HepG2 (cell line): ENCODE data around the gene FAM83G. TPM values are rescaled to one million over a fixed set of nuclear protein-coding genes. Genes with fewer than 3 reads are reported as not detected.
A peak's percentile ranks its signal among the peaks of the same experiment; 100 is the strongest.

Experiments used
- ATAC-seq: fragments of 200-7000 bp; cut with Tn5 transposase; 3 replicates; pipeline ENCODE4 v1.9.1; 2020; ENCODE audit warnings: mild to moderate bottlenecking, moderate library complexity
- BruUV-seq: library from RNA; stranded (reverse); fragments of 400-500 nt; replicated peaks from 2 replicates; lab custom pipeline; 2021; lab: Mats Ljungman, UMichigan
- CTCF ChIA-PET: fragments of 300-600 bp; formaldehyde crosslinking; extraction: SDS; loops from one replicate; lab custom pipeline; 2021; ENCODE audit warnings: low total read pairs, inconsistent platforms, low intra/inter-chr PET ratio; lab: Yijun Ruan, JAX
- POLR2A ChIA-PET: fragments of 350-600 bp; sonication (Branson Sonifier 250); formaldehyde crosslinking; loops from one replicate; lab custom pipeline; 2020; ENCODE audit warnings: antibody characterized with exemption, inconsistent platforms; lab: Yijun Ruan, JAX
- DNase-seq: peaks from one replicate; pipeline ENCODE4 v3.0.0-alpha.2; 2015; ENCODE audit warnings: low spot score
- FAIRE-seq: peaks from 3 replicates; lab custom pipeline; 2011; peaks lifted over from hg19 to GRCh38; lab: Jason Lieb, UNC
- H2AFZ ChIP-seq: one replicate; pipeline ENCODE4 v1.6.1; 2011; ENCODE audit warnings: low read length, inconsistent platforms
- H3K27ac ChIP-seq: fragments of 300-600 bp; 3 replicates; pipeline ENCODE4 v1.8.0; 2011; ENCODE audit warnings: mixed run types, mild to moderate bottlenecking, mixed read lengths, low read length, inconsistent platforms; ENCODE audit not compliant: insufficient read depth; ENCODE audit errors: extremely low read length
- H3K27me3 ChIP-seq, 2 experiments: fragments of 200-600 bp in 1 of 2; 2 replicates in 1 of 2; 3 replicates in 1 of 2; pipeline versions ENCODE4 v1.6.0 to v1.8.0; 2011; ENCODE audit warnings: low read length in 2 of 2, mild to moderate bottlenecking in 2 of 2, moderate library complexity in 2 of 2, inconsistent platforms in 1 of 2; ENCODE audit not compliant: insufficient read depth in 2 of 2, control insufficient read depth in 1 of 2
- H3K36me3 ChIP-seq, 2 experiments: fragments of 200-600 bp in 1 of 2; replicated peaks in 1 of 2; 2 replicates in 1 of 2; 3 replicates in 1 of 2; pipeline versions ENCODE4 v1.5.1 to v1.8.0; 2011; ENCODE audit warnings: low read length in 2 of 2, inconsistent platforms in 1 of 2; ENCODE audit not compliant: insufficient read depth in 2 of 2, control insufficient read depth in 1 of 2
- H3K4me1 ChIP-seq: 2 replicates; pipeline ENCODE4 v1.5.1; 2012; ENCODE audit warnings: low read length, inconsistent platforms; ENCODE audit not compliant: insufficient read depth
- H3K4me2 ChIP-seq: 2 replicates; pipeline ENCODE4 v1.6.0; 2011; ENCODE audit warnings: low read depth, low read length, inconsistent platforms
- H3K4me3 ChIP-seq, 3 experiments: fragments of 200-600 bp in 1 of 3; sonication (generic), shearing (Covaris generic) in 1 of 3; replicated peaks in 1 of 3; 2 replicates each; pipeline ENCODE4 v1.5.1; 2011 to 2016; ENCODE audit warnings: low read length in 3 of 3, inconsistent platforms in 2 of 3, low read depth in 2 of 3, mild to moderate bottlenecking in 2 of 3, control low read depth in 1 of 3, mixed read lengths in 1 of 3; ENCODE audit not compliant: insufficient read depth in 1 of 3
- H3K79me2 ChIP-seq: one replicate; pipeline ENCODE4 v1.6.1; 2011; ENCODE audit warnings: low read length, inconsistent platforms; ENCODE audit not compliant: insufficient read depth
- H3K9ac ChIP-seq: 2 replicates; pipeline ENCODE4 v1.6.0; 2011; ENCODE audit warnings: mild to moderate bottlenecking, low read depth, low read length, inconsistent platforms; ENCODE audit not compliant: insufficient read depth
- H3K9me3 ChIP-seq: 2 replicates; pipeline ENCODE4 v1.5.1; 2012; ENCODE audit warnings: mild to moderate bottlenecking, low read length
- H4K20me1 ChIP-seq: 2 replicates; pipeline ENCODE4 v1.6.0; 2011; ENCODE audit warnings: inconsistent platforms, mild to moderate bottlenecking, low read length, moderate library complexity; ENCODE audit not compliant: insufficient read depth
- AGO2 ChIP-seq: fragments of 200-400 bp; formaldehyde crosslinking; optimal IDR thresholded peaks from 2 replicates; pipeline ENCODE3; 2017; ENCODE audit warnings: mild to moderate bottlenecking, low read depth, low read length, moderate library complexity
- MYC ChIP-seq: sonication (generic); formaldehyde crosslinking; IDR thresholded peaks from 2 replicates; pipeline ENCODE4 v1.9.0; 2021; ENCODE audit warnings: missing genetic modification reagents, borderline replicate concordance
- RBM22 ChIP-seq: fragments of 200-400 bp; formaldehyde crosslinking; optimal IDR thresholded peaks from 2 replicates; pipeline ENCODE3; 2017; ENCODE audit warnings: mild to moderate bottlenecking, low read length, moderate library complexity
- ZFP1 ChIP-seq: IDR thresholded peaks from 2 replicates; pipeline ENCODE4 v1.6.1; 2016
- ZNF782 ChIP-seq: sonication (generic); formaldehyde crosslinking; IDR thresholded peaks from 2 replicates; pipeline ENCODE4 v1.4.0; 2020; ENCODE audit warnings: missing genetic modification reagents, mild to moderate bottlenecking, borderline replicate concordance
- WGBS: methylation state at CpG from one replicate; pipeline ENCODE4 v1.1.6; 2017; ENCODE audit warnings: low lambda C conversion rate; 5-methylcytosine and 5-hydroxymethylcytosine counted together
- in situ Hi-C: cut with HindIII; loops from 2 replicates; pipeline ENCODE4 v1.10.0; 2017; ENCODE audit warnings: low pct_unique_long_range_greater_than_20kb; ENCODE audit not compliant: extremely low pct_ligation_motif_present
- intact Hi-C: fragments of 100-400 bp; cut with micrococcal nuclease; formaldehyde crosslinking; loops from one replicate; pipeline ENCODE4 v1.10.0; 2022; ENCODE audit not compliant: unreplicated experiment
- polyA plus RNA-seq, 8 experiments: library from polyadenylated mRNA; depleted of rRNA in 3 of 8; stranded (reverse) in 7 of 8; unstranded in 1 of 8; fragments of >200 nt; fragmentation: Illumina TruSeq in 4 of 8; extraction: Trizol in 4 of 8; gene quantifications; 2 replicates each; pipeline versions ENCODE4 v1.2.1 to v1.2.3, GENCODE V29; 2011 to 2016; ENCODE audit warnings: low read depth in 4 of 8, missing spikeins in 1 of 8, mixed read lengths in 1 of 8; ENCODE audit not compliant: insufficient read depth in 1 of 8
- total RNA-seq, 5 experiments: library from RNA; depleted of rRNA; stranded (reverse); fragments of >200 nt; fragmentation: Illumina TruSeq; extraction: Trizol; gene quantifications; 2 replicates each; pipeline ENCODE4 v1.2.3, GENCODE V29; 2016; ENCODE audit warnings: low read depth in 1 of 5

FAM83G gene
- total and polyA plus RNA-seq, 2 of the 13 experiments (the other 11 are each of a cell fraction or from before 2014, with no cell fraction given), result 13.7 to 18.6 TPM

DNA sequence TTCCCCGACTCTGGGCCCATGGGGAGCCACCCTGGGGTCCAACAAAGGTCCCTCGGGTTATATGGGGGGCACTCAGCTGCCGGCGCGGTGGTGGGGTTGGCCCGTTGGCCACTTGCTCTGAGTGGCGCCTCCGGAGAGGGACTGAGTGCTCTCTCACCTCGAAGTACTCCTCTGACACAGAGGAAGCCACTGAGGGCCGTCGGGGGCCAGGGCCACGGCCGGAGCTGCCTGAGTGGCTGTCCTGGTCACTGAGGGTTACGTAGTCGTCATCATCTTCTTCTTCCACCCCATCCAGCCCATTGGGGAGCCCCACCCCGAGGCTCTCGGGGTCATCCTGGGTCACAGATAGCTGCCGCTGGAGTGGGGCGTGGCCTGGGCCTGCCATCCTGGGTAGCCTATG is 26.9 kb downstream of the FAM83G start:
- H3K9ac ChIP-seq, result no peak overlapping the region
- TF ChIP-seq ZNF782 (CRISPR knock-in tag), result no peak
- TF ChIP-seq AGO2, result peak; percentile 50
- 0 out of 2 replicates have a peak, but pooled peaks have one; percentile 16 for TF ChIP-seq MYC
- ChIA-PET CTCF (no interaction called here), POLR2A (interaction anchor here (1.5 kb wide), 1 partner anchor 10 kb away, joined by 4 read pairs; no protein-coding TSS in a partner anchor)
- no peak for DNase-seq
- no TSS peak for BruUV-seq
- in situ Hi-C loops (no loop called here), intact Hi-C loops (no loop called here)
- H3K27ac ChIP-seq, result no peak overlapping the region
- H3K27me3 ChIP-seq, result no peaks in the 10 kb centered on the region
- no peaks in the 10 kb centered on the region for H4K20me1 ChIP-seq
- peaks cover 43% of the 10 kb centered on the region for H3K4me1 ChIP-seq
- WGBS, result 100% methylated on average over 4 of the region's 19 CpGs
- no peak overlapping the region for H2AFZ ChIP-seq
- H3K79me2 ChIP-seq, result no peaks in the 10 kb centered on the region
- H3K36me3 ChIP-seq, result peaks cover 33 to 64% of the 10 kb centered on the region in 2 experiments
- ATAC-seq, result no peak
- no peak overlapping the region for H3K4me3 ChIP-seq
- H3K4me2 ChIP-seq, result no peak overlapping the region
- H3K9me3 ChIP-seq, result no peaks in the 10 kb centered on the region
- FAIRE-seq, result no peak

DNA sequence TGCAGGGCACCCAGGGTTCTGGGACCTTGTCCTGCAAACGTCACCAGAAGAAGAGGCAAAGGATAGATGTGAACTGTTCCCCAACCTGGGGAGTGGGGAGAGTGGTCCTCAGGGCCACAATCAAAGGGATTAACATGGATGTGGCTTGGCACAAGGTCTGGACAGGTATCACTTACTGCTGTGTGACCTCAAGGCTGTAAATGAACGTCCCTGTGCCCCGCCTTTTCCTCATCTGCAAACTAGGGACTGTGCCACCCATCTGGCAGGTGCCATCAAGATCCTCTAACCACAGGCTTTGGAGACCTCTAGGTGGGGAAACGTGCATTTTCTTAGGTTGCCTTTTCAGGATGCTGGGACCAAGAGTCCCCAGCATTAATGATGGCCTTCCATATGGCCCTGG is 27.5 kb downstream of the FAM83G start:
- Histone ChIP-seq H3K27ac (no peak overlapping the region), H4K20me1 (no peaks in the 10 kb centered on the region), H3K4me2 (no peak overlapping the region), H3K36me3 (peaks cover 33 to 67% of the 10 kb centered on the region in 2 experiments), H3K9ac (no peak overlapping the region), H3K79me2 (no peaks in the 10 kb centered on the region), H3K9me3 (no peaks in the 10 kb centered on the region), H2AFZ (no peak overlapping the region), H3K4me3 (no peak overlapping the region), H3K4me1 (peaks cover 37% of the 10 kb centered on the region), H3K27me3 (no peaks in the 10 kb centered on the region)
- TF ChIP-seq ZFP1 (CRISPR knock-in tag) (no peak), RBM22 (peak; percentile 56)
- BruUV-seq, result no TSS peak
- CTCF ChIA-PET, result no interaction called here
- intact Hi-C loops (no loop called here), in situ Hi-C loops (no loop called here)
- no peak for DNase-seq
- no peak for FAIRE-seq
- POLR2A ChIA-PET, result no interaction called here
- WGBS, result 90% methylated on average over 2 of the region's 4 CpGs
- ATAC-seq, result no peak
